GM03348 (cell line): ENCODE measurements around the gene ITGB7.
"Not testable (repeated sequence)": the region's sequence is repeated elsewhere in the genome, so short reads cannot be mapped to it uniquely, and the experiment has no call there.

Experiments
- DNase-seq: peaks from one replicate; pipeline ENCODE4 v3.0.0; 2012; ENCODE audit warnings: low spot score

The ITGB7 gene

GRCh38 chr12:53217051-53217930 lies 10.2 kb upstream of the ITGB7 start:
- peak; percentile 72 for DNase-seq

- DNase-seq, result no peak
These were observed 8.4 kb upstream of the ITGB7 start for GRCh38 chr12:53215497-53215896.

- no peak for DNase-seq
These were observed 7.8 kb upstream of the ITGB7 start for GRCh38 chr12:53214687-53215455.

GRCh38 chr12:53214221-53214620 lies 7.2 kb upstream of the ITGB7 start:
- no peak for DNase-seq

- peak; percentile 87 for DNase-seq
These were observed 6.3 kb upstream of the ITGB7 start for GRCh38 chr12:53213348-53213747.

GRCh38 chr12:53212931-53213330 lies 5.9 kb upstream of the ITGB7 start:
- no peak for DNase-seq

GRCh38 chr12:53211476-53212381 lies 4.7 kb upstream of the ITGB7 start:
- no peak for DNase-seq

GRCh38 chr12:53210843-53211242 lies 3.8 kb upstream of the ITGB7 start:
- no peak for DNase-seq

- DNase-seq, result no peak
These were observed 1.9 kb upstream of the ITGB7 start for GRCh38 chr12:53208877-53209463.

GRCh38 chr12:53208435-53208834 lies 1.4 kb upstream of the ITGB7 start:
- DNase-seq, result no peak

GRCh38 chr12:53205747-53206419 lies 1.2 kb downstream of the ITGB7 start:
- DNase-seq, result peak; percentile 95

GRCh38 chr12:53204351-53204750 lies 2.7 kb downstream of the ITGB7 start:
- no peak for DNase-seq

GRCh38 chr12:53202316-53202715 lies 4.7 kb downstream of the ITGB7 start:
- DNase-seq, result not testable (repeated sequence)

GRCh38 chr12:53201639-53202038 lies 5.4 kb downstream of the ITGB7 start:
- no peak for DNase-seq

GRCh38 chr12:53201177-53201541 lies 5.9 kb downstream of the ITGB7 start:
- no peak for DNase-seq

- no peak for DNase-seq
These were observed 6.4 kb downstream of the ITGB7 start for GRCh38 chr12:53200458-53201176.

GRCh38 chr12:53200107-53200457 lies 7.0 kb downstream of the ITGB7 start:
- no peak for DNase-seq

GRCh38 chr12:53199700-53200099 lies 7.4 kb downstream of the ITGB7 start:
- DNase-seq, result no peak

GRCh38 chr12:53198486-53199110 lies 8.5 kb downstream of the ITGB7 start:
- no peak for DNase-seq

- DNase-seq, result no peak
These were observed 9.9 kb downstream of the ITGB7 start for GRCh38 chr12:53197011-53197640.
